Heart left ventricle (tissue), 16 donors: ENCODE results near the gene NTM. TPM values are rescaled to one million over a fixed set of nuclear protein-coding genes. Genes with fewer than 3 reads are reported as not detected.
"Not testable (repeated sequence)": the region's sequence is repeated elsewhere in the genome, so short reads cannot be mapped to it uniquely, and the experiment has no call there.

ENCODE experiments used
- ATAC-seq, 4 donors: fragments of 200-7000 bp; cut with Tn5 transposase; one replicate each; pipeline ENCODE4 v1.9.1; 2020 to 2022; ENCODE audit warnings: moderate library complexity in 4 of 4, mild to moderate bottlenecking in 3 of 4, moderate number of reproducible peaks in 1 of 4
- DNase-seq, 5 donors: peaks; one replicate each; pipeline ENCODE4 v3.0.0-alpha.2; 2020
- H3K27ac ChIP-seq, 12 donors: fragments of 200-600 bp; sonication (generic) in 4 of 12; one replicate each; pipeline versions ENCODE4 v1.5.0 to v1.8.0; 2016 to 2022; ENCODE audit warnings: mild to moderate bottlenecking in 2 of 12
- H3K27me3 ChIP-seq, 9 donors: fragments of 200-600 bp; sonication (generic) in 2 of 9; one replicate each; pipeline versions ENCODE4 v1.5.1 to v1.8.0; 2016 to 2022; ENCODE audit warnings: mild to moderate bottlenecking in 3 of 9
- H3K36me3 ChIP-seq, 9 donors: fragments of 200-600 bp; sonication (generic) in 2 of 9; one replicate each; pipeline versions ENCODE4 v1.5.0 to v1.8.0; 2018 to 2022; ENCODE audit warnings: mild to moderate bottlenecking in 2 of 9
- H3K4me1 ChIP-seq, 12 donors: fragments of 200-600 bp; sonication (generic) in 4 of 12; one replicate each; pipeline versions ENCODE4 v1.5.0 to v1.8.0; 2016 to 2022; ENCODE audit warnings: mild to moderate bottlenecking in 3 of 12
- H3K4me3 ChIP-seq, 12 donors: fragments of 200-600 bp; sonication (generic) in 4 of 12; one replicate each; pipeline versions ENCODE4 v1.5.0 to v1.8.0; 2017 to 2022; ENCODE audit warnings: mild to moderate bottlenecking in 9 of 12, moderate library complexity in 4 of 12
- H3K9me3 ChIP-seq, 12 donors: fragments of 200-600 bp; sonication (generic) in 4 of 12; one replicate each; pipeline versions ENCODE4 v1.5.0 to v1.8.0; 2016 to 2022; ENCODE audit warnings: mild to moderate bottlenecking in 1 of 12
- CTCF ChIP-seq, 12 donors: fragments of 200-600 bp; sonication (generic) in 4 of 12; IDR thresholded peaks; one replicate each; pipeline versions ENCODE4 v1.5.0 to v1.8.0; 2018 to 2022; ENCODE audit warnings: antibody characterized with exemption in 12 of 12, mild to moderate bottlenecking in 5 of 12
- POLR2A ChIP-seq, 2 donors: fragments of 450-650 bp; IDR thresholded peaks; one replicate each; pipeline ENCODE4 v1.6.1; 2017; ENCODE audit warnings: antibody characterized with exemption in 2 of 2, mild to moderate bottlenecking in 2 of 2, moderate library complexity in 2 of 2
- WGBS, 4 donors: extraction: QIAGEN DNeasy Blood & Tissue Kit in 2 of 4; methylation state at CpG; one replicate each; pipeline versions ENCODE4 v1.1.5 to v1.1.7; 2013 to 2018; 5-methylcytosine and 5-hydroxymethylcytosine counted together
- intact Hi-C, 10 donors: fragments of 100-400 bp; cut with DNase I; formaldehyde crosslinking; loops; one replicate each; pipeline versions ENCODE4 v1.11.1 to v1.14.2; 2022
- polyA plus RNA-seq, 2 donors: library from polyadenylated mRNA; stranded (reverse); fragments of 200-250 nt; gene quantifications; one replicate each; pipeline ENCODE4 v1.2.3, GENCODE V29; 2013
- total RNA-seq, 9 donors: library from RNA; depleted of rRNA in 2 of 9; stranded (reverse); fragments of >200 nt in 2 of 9; fragmentation: NEBNext Ultra II Directional in 3 of 9; extraction: Animal tissue kit (Norgen Biotek cat#: 25700) in 3 of 9; gene quantifications; one replicate each; pipeline versions ENCODE4 v1.1.0 to v1.2.4, GENCODE V29; 2016 to 2023
- donor health status: ischemic (EF 13 %, LVEDD 7.1; RV severe dilation, severe dysfunction).
- donor health status: healthy with polysubstance abuse.
- donor health status: DM: no; HTN: yes; CAD: no.
- donor health status: DM: no; HTN: no; CAD: no.
- donor health status: ischemic (EF 25% LVEDD 6.9; RV normal size, moderate dysfunction).
- donor health status: ischemic (EF 25% LVEDD 5.7; RV mildly dilated, moderate dysfunction).
- donor health status: healthy.
- donor health status: DM: yes; HTN: yes; CAD: no.
- donor health status: ischemic (EF 35%, LVEDD 5.7; RV mildly dilated, moderate dysfunction).
- donor health status: nonischemic (EF 11% LVEDD 7.7; RV severe dilation, severe dysfunction).
- donor health status: DM: yes; HTN: yes; CAD: no.
- donor health status: PGD.
- donor health status: ischemic (EF 29% LVEDD 5.4; RV normal size, mild dysfunction).
- donor health status: nonischemic (EF 23%, LVEDD 6.1; RV moderate dilation, normal function).

NTM gene
- total and polyA plus RNA-seq, 11 donors = 0.40 to 7.7 (median 1.5) TPM

- intact Hi-C loops = loop anchor here in 2 of 10 donors (10.0 kb wide), 1 partner anchor 201 kb away; no protein-coding TSS in a partner anchor
- no peak for DNase-seq
- H3K36me3 ChIP-seq = no peaks in the 10 kb centered on the region
- WGBS, 4 donors = 47 to 63% (median 57%) methylated on average over 6 of the region's 6 CpGs
- H3K4me3 ChIP-seq = no peak overlapping the region
- peaks cover 0 to 1% (median 0%) of the 10 kb centered on the region in 12 donors for H3K4me1 ChIP-seq
- ATAC-seq = no peak
- H3K9me3 ChIP-seq = no peaks in the 10 kb centered on the region
- H3K27me3 ChIP-seq = peaks cover 0 to 7% (median 0%) of the 10 kb centered on the region in 9 donors
- TF ChIP-seq CTCF (IDR thresholded peaks at IDR 0.05) (no peak), POLR2A (IDR thresholded peaks at IDR 0.05) (no peak)
- H3K27ac ChIP-seq = no peak overlapping the region
These were observed 945.3 kb downstream of the NTM start for GRCh38 chr11:132315696-132316095.

- TF ChIP-seq CTCF (IDR thresholded peaks at IDR 0.05) = no peak
- TF ChIP-seq POLR2A (IDR thresholded peaks at IDR 0.05) = no peak
- Histone ChIP-seq H3K36me3 (no peaks in the 10 kb centered on the region), H3K27me3 (peaks cover 0 to 7% (median 0%) of the 10 kb centered on the region in 9 donors), H3K27ac (no peak overlapping the region), H3K9me3 (no peaks in the 10 kb centered on the region), H3K4me3 (no peak overlapping the region), H3K4me1 (no peaks in the 10 kb centered on the region)
- DNase-seq (no peak), ATAC-seq (no peak)
- intact Hi-C loops = loop anchor here in 2 of 10 donors (10.0 kb wide), 1 partner anchor 204 kb away; no protein-coding TSS in a partner anchor
- 83 to 92% (median 89%) methylated on average over 8 of the region's 8 CpGs for WGBS, 4 donors
These were observed 948.2 kb downstream of the NTM start for GRCh38 chr11:132318421-132319157.

- not testable (repeated sequence) for H3K4me1 ChIP-seq, H3K36me3 ChIP-seq, H3K27ac ChIP-seq, H3K4me3 ChIP-seq, H3K9me3 ChIP-seq, ATAC-seq, DNase-seq, H3K27me3 ChIP-seq
- 76 to 81% (median 80%) methylated on average over 6 of the region's 6 CpGs for WGBS, 4 donors
- intact Hi-C loops = loop anchor here in 2 of 10 donors (10.0 kb wide), 1 partner anchor 205 kb away; no protein-coding TSS in a partner anchor
These were observed 949.0 kb downstream of the NTM start for GRCh38 chr11:132319419-132319818.

- TF ChIP-seq POLR2A (IDR thresholded peaks at IDR 0.05) (no peak), CTCF (IDR thresholded peaks at IDR 0.05) (no peak)
- DNase-seq (no peak), ATAC-seq (no peak)
- no peaks in the 10 kb centered on the region for H3K9me3 ChIP-seq
- intact Hi-C loops = no loop called here
- no peaks in the 10 kb centered on the region for H3K4me1 ChIP-seq
- WGBS, 4 donors = 54 to 72% (median 66%) methylated on average over 7 of the region's 7 CpGs
- H3K4me3 ChIP-seq = no peak overlapping the region
- H3K36me3 ChIP-seq = no peaks in the 10 kb centered on the region
- no peak overlapping the region for H3K27ac ChIP-seq
- H3K27me3 ChIP-seq = no peaks in the 10 kb centered on the region
These were observed 960.1 kb downstream of the NTM start for GRCh38 chr11:132330515-132330914.
